ENCODE measurements around the gene PSEN1.

PSEN1 gene

GRCh38 chr14:73220634-73221033 lies 84.3 kb downstream of the PSEN1 start:
- no peak for DNase-seq (ENCODE audit: low spot score)

GRCh38 chr14:73221945-73222344 lies 85.6 kb downstream of the PSEN1 start:
- DNase-seq (ENCODE audit: low spot score): no peak

- DNase-seq (ENCODE audit: low spot score): no peak
Measured at GRCh38 chr14:73223049-73223448, 86.7 kb downstream of the PSEN1 start.

GRCh38 chr14:73225496-73225895 lies 89.2 kb downstream of the PSEN1 start:
- DNase-seq (ENCODE audit: low spot score): no peak

- DNase-seq (ENCODE audit: low spot score): no peak
Measured at GRCh38 chr14:73227812-73228781, 91.8 kb downstream of the PSEN1 start.

GRCh38 chr14:73230051-73230450 lies 93.7 kb downstream of the PSEN1 start:
- DNase-seq (ENCODE audit: low spot score): no peak

- DNase-seq (ENCODE audit: low spot score): no peak
Measured at GRCh38 chr14:73231981-73232851, 95.9 kb downstream of the PSEN1 start.

- DNase-seq (ENCODE audit: low spot score): no peak
Measured at GRCh38 chr14:73232984-73233383, 96.7 kb downstream of the PSEN1 start.

- DNase-seq (ENCODE audit: low spot score): no peak
Measured at GRCh38 chr14:73233564-73233963, 97.3 kb downstream of the PSEN1 start.

GRCh38 chr14:73234029-73234428 lies 97.7 kb downstream of the PSEN1 start:
- DNase-seq (ENCODE audit: low spot score): no peak

- DNase-seq (ENCODE audit: low spot score): no peak
Measured at GRCh38 chr14:73234586-73235394, 98.5 kb downstream of the PSEN1 start.

GRCh38 chr14:73235531-73236155 lies 99.3 kb downstream of the PSEN1 start:
- DNase-seq (ENCODE audit: low spot score): no peak

GRCh38 chr14:73236157-73236556 lies 99.8 kb downstream of the PSEN1 start:
- DNase-seq (ENCODE audit: low spot score): no peak

- DNase-seq (ENCODE audit: low spot score): no peak
Measured at GRCh38 chr14:73236752-73237218, 100.5 kb downstream of the PSEN1 start.

- no peak for DNase-seq (ENCODE audit: low spot score)
Measured at GRCh38 chr14:73237219-73237785, 101.0 kb downstream of the PSEN1 start, which contains the start of gene PAPLN. Gene PAPLN, plus strand, starts transcription at chr14:73237506. Its CDS starts 2,273 bp downstream, at chr14:73239779.

GRCh38 chr14:73237786-73238423 lies 101.6 kb downstream of the PSEN1 start:
- no peak for DNase-seq (ENCODE audit: low spot score)

- DNase-seq (ENCODE audit: low spot score): no peak
Measured at GRCh38 chr14:73238424-73238852, 102.1 kb downstream of the PSEN1 start.

GRCh38 chr14:73238941-73239340 lies 102.6 kb downstream of the PSEN1 start:
- DNase-seq (ENCODE audit: low spot score): no peak

- no peak for DNase-seq (ENCODE audit: low spot score)
Measured at GRCh38 chr14:73239393-73240241, 103.3 kb downstream of the PSEN1 start.

Data from hematopoietic multipotent progenitor cell treated with erythropoietin and hydrocortisone succinate and interleukin-3 and kit ligand, for 17 days (in vitro differentiated cells).